Measurements from ENCODE around the gene CLDND2. TPM values are rescaled to one million over a fixed set of nuclear protein-coding genes. Genes with fewer than 3 reads are reported as not detected.

Gene CLDND2
- total RNA-seq, 1 experiment from 2014 or later = not detected

- in situ Hi-C loops (cut with HindIII; ENCODE audit: low pct_unique_long_range_greater_than_20kb, low sequenced_read_pairs) = no loop called here
- DNase-seq (ENCODE audit: low read depth, low spot score) = no peak
Measured at GRCh38 chr19:51389143-51389542, 20.3 kb upstream of the CLDND2 start.

- DNase-seq (ENCODE audit: low read depth, low spot score) = no peak
- in situ Hi-C loops (cut with HindIII; ENCODE audit: low pct_unique_long_range_greater_than_20kb, low sequenced_read_pairs) = no loop called here
Measured at GRCh38 chr19:51387924-51388389, 19.2 kb upstream of the CLDND2 start, which contains the start of gene LIM2. TSS of gene LIM2 (minus strand) at chr19:51387974. CDS start at chr19:51387443, 531 bp downstream.

- in situ Hi-C loops (cut with HindIII; ENCODE audit: low pct_unique_long_range_greater_than_20kb, low sequenced_read_pairs) = no loop called here
- DNase-seq (ENCODE audit: low read depth, low spot score) = no peak
Measured at GRCh38 chr19:51386882-51387520, 18.2 kb upstream of the CLDND2 start.

GRCh38 chr19:51382004-51382403, 13.2 kb upstream of the CLDND2 start:
- no peak for DNase-seq (ENCODE audit: low read depth, low spot score)
- in situ Hi-C loops (cut with HindIII; ENCODE audit: low pct_unique_long_range_greater_than_20kb, low sequenced_read_pairs) = no loop called here

- no peak for DNase-seq (ENCODE audit: low read depth, low spot score)
- in situ Hi-C loops (cut with HindIII; ENCODE audit: low pct_unique_long_range_greater_than_20kb, low sequenced_read_pairs) = no loop called here
Measured at GRCh38 chr19:51380379-51380778, 11.6 kb upstream of the CLDND2 start.

- no peak for DNase-seq (ENCODE audit: low read depth, low spot score)
- in situ Hi-C loops (cut with HindIII; ENCODE audit: low pct_unique_long_range_greater_than_20kb, low sequenced_read_pairs) = no loop called here
Measured at GRCh38 chr19:51377422-51377821, 8.6 kb upstream of the CLDND2 start.

GRCh38 chr19:51375504-51376221, 6.9 kb upstream of the CLDND2 start:
- in situ Hi-C loops (cut with HindIII; ENCODE audit: low pct_unique_long_range_greater_than_20kb, low sequenced_read_pairs) = no loop called here
- DNase-seq (ENCODE audit: low read depth, low spot score) = no peak

- no peak for DNase-seq (ENCODE audit: low read depth, low spot score)
- in situ Hi-C loops (cut with HindIII; ENCODE audit: low pct_unique_long_range_greater_than_20kb, low sequenced_read_pairs) = no loop called here
Measured at GRCh38 chr19:51372649-51373504, 4.1 kb upstream of the CLDND2 start, which contains the start of gene NKG7. TSS of gene NKG7 (minus strand) at chr19:51372654. CDS start at chr19:51372535, 119 bp downstream.

GRCh38 chr19:51372021-51372648, 3.3 kb upstream of the CLDND2 start:
- DNase-seq (ENCODE audit: low read depth, low spot score) = no peak
- in situ Hi-C loops (cut with HindIII; ENCODE audit: low pct_unique_long_range_greater_than_20kb, low sequenced_read_pairs) = no loop called here

GRCh38 chr19:51371186-51371690, 2.4 kb upstream of the CLDND2 start:
- in situ Hi-C loops (cut with HindIII; ENCODE audit: low pct_unique_long_range_greater_than_20kb, low sequenced_read_pairs) = no loop called here
- no peak for DNase-seq (ENCODE audit: low read depth, low spot score)

GRCh38 chr19:51370230-51370629, 1.4 kb upstream of the CLDND2 start:
- in situ Hi-C loops (cut with HindIII; ENCODE audit: low pct_unique_long_range_greater_than_20kb, low sequenced_read_pairs) = no loop called here
- DNase-seq (ENCODE audit: low read depth, low spot score) = no peak

- in situ Hi-C loops (cut with HindIII; ENCODE audit: low pct_unique_long_range_greater_than_20kb, low sequenced_read_pairs) = no loop called here
- peak; percentile 97 for DNase-seq (ENCODE audit: low read depth, low spot score)
Measured at GRCh38 chr19:51367565-51368365, 1.0 kb downstream of the CLDND2 start.

GRCh38 chr19:51367255-51367564, 1.6 kb downstream of the CLDND2 start:
- in situ Hi-C loops (cut with HindIII; ENCODE audit: low pct_unique_long_range_greater_than_20kb, low sequenced_read_pairs) = no loop called here
- DNase-seq (ENCODE audit: low read depth, low spot score) = no peak

- in situ Hi-C loops (cut with HindIII; ENCODE audit: low pct_unique_long_range_greater_than_20kb, low sequenced_read_pairs) = no loop called here
- DNase-seq (ENCODE audit: low read depth, low spot score) = peak; percentile 98
Measured at GRCh38 chr19:51366389-51367254, 2.2 kb downstream of the CLDND2 start.

- no peak for DNase-seq (ENCODE audit: low read depth, low spot score)
- in situ Hi-C loops (cut with HindIII; ENCODE audit: low pct_unique_long_range_greater_than_20kb, low sequenced_read_pairs) = no loop called here
Measured at GRCh38 chr19:51365965-51366388, 2.8 kb downstream of the CLDND2 start, which contains the start of gene ETFB. TSS of gene ETFB (minus strand) at chr19:51366388. CDS start at chr19:51366326, 62 bp downstream.

All from SK-MEL-5 (cell line).